ENCODE results near the gene ANAPC15. TPM values are rescaled to one million over a fixed set of nuclear protein-coding genes. Genes with fewer than 3 reads are reported as not detected.

The ANAPC15 gene
- total and polyA plus RNA-seq, 9 of the 15 experiments (the other 6 are each of a cell fraction or from before 2014, with no cell fraction given) = 53.0 to 254 (median 75.7) TPM

DNA sequence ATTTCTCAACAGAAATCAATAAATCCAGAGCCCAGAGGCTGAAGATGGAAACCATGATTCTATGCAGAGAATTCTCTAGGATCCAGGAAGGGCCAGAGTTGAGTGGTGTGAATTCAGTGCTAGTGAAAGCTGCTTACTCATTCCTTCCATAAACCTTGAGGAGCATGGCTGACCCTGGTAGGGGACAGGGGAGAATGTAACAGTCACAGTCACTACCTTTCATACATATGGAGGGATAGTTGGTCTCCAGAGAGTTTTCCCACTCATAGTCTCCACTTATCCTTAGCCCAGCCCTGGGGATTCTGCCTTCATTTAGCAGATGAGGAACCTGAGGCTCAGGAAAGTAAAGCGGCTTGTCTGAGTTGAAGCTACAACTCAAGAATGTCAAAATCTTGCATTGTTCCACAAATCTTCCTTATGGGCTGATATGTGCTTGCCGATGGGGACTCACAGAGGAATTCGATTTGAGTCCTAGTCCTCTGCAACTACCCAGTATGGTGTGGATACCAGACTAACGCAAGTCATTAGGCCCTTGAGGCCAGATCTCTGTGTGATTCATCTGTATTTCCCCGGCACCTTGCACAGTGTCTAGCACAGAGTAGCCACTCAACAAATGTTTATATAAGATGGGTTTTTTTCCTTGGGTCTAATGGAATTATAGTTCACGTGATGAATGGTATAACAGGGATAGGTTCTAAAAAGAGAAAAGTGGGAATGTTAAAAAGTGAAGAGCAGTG lies 3.7 kb upstream of the ANAPC15 start (continued):
- TF ChIP-seq, protein P1, sequence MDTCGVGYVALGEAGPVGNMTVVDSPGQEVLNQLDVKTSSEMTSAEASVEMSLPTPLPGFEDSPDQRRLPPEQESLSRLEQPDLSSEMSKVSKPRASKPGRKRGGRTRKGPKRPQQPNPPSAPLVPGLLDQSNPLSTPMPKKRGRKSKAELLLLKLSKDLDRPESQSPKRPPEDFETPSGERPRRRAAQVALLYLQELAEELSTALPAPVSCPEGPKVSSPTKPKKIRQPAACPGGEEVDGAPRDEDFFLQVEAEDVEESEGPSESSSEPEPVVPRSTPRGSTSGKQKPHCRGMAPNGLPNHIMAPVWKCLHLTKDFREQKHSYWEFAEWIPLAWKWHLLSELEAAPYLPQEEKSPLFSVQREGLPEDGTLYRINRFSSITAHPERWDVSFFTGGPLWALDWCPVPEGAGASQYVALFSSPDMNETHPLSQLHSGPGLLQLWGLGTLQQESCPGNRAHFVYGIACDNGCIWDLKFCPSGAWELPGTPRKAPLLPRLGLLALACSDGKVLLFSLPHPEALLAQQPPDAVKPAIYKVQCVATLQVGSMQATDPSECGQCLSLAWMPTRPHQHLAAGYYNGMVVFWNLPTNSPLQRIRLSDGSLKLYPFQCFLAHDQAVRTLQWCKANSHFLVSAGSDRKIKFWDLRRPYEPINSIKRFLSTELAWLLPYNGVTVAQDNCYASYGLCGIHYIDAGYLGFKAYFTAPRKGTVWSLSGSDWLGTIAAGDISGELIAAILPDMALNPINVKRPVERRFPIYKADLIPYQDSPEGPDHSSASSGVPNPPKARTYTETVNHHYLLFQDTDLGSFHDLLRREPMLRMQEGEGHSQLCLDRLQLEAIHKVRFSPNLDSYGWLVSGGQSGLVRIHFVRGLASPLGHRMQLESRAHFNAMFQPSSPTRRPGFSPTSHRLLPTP (IDR thresholded peaks at IDR 0.05; ENCODE audit: borderline replicate concordance, extremely low read depth, insufficient read length) = no peak
- no peak for TF ChIP-seq STAT5A (IDR thresholded peaks at IDR 0.05; ENCODE audit: borderline replicate concordance, low read length)
- no peak for TF ChIP-seq TBL1XR1 (IDR thresholded peaks at IDR 0.05; ENCODE audit: low read length in 2 of 2)
- TF ChIP-seq, protein P2, sequence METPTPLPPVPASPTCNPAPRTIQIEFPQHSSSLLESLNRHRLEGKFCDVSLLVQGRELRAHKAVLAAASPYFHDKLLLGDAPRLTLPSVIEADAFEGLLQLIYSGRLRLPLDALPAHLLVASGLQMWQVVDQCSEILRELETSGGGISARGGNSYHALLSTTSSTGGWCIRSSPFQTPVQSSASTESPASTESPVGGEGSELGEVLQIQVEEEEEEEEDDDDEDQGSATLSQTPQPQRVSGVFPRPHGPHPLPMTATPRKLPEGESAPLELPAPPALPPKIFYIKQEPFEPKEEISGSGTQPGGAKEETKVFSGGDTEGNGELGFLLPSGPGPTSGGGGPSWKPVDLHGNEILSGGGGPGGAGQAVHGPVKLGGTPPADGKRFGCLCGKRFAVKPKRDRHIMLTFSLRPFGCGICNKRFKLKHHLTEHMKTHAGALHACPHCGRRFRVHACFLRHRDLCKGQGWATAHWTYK (CRISPR knock-in tag; IDR thresholded peaks at IDR 0.05) = no peak
- TF ChIP-seq, protein P3, sequence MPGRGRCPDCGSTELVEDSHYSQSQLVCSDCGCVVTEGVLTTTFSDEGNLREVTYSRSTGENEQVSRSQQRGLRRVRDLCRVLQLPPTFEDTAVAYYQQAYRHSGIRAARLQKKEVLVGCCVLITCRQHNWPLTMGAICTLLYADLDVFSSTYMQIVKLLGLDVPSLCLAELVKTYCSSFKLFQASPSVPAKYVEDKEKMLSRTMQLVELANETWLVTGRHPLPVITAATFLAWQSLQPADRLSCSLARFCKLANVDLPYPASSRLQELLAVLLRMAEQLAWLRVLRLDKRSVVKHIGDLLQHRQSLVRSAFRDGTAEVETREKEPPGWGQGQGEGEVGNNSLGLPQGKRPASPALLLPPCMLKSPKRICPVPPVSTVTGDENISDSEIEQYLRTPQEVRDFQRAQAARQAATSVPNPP (IDR thresholded peaks at IDR 0.05; ENCODE audit: borderline replicate concordance, insufficient read depth, insufficient read length) = no peak
- no peak for TF ChIP-seq MYBL2 (IDR thresholded peaks at IDR 0.05; ENCODE audit: low read depth)
- no peak for TF ChIP-seq MYBL2 (CRISPR knock-in tag; IDR thresholded peaks at IDR 0.05; ENCODE audit: borderline replicate concordance)
- no peak for TF ChIP-seq CREM (IDR thresholded peaks at IDR 0.05; ENCODE audit: low read depth)
- no peak for TF ChIP-seq SMAD3 (CRISPR knock-in tag; conservative IDR thresholded peaks at IDR 0.05)
- TF ChIP-seq, protein P4, sequence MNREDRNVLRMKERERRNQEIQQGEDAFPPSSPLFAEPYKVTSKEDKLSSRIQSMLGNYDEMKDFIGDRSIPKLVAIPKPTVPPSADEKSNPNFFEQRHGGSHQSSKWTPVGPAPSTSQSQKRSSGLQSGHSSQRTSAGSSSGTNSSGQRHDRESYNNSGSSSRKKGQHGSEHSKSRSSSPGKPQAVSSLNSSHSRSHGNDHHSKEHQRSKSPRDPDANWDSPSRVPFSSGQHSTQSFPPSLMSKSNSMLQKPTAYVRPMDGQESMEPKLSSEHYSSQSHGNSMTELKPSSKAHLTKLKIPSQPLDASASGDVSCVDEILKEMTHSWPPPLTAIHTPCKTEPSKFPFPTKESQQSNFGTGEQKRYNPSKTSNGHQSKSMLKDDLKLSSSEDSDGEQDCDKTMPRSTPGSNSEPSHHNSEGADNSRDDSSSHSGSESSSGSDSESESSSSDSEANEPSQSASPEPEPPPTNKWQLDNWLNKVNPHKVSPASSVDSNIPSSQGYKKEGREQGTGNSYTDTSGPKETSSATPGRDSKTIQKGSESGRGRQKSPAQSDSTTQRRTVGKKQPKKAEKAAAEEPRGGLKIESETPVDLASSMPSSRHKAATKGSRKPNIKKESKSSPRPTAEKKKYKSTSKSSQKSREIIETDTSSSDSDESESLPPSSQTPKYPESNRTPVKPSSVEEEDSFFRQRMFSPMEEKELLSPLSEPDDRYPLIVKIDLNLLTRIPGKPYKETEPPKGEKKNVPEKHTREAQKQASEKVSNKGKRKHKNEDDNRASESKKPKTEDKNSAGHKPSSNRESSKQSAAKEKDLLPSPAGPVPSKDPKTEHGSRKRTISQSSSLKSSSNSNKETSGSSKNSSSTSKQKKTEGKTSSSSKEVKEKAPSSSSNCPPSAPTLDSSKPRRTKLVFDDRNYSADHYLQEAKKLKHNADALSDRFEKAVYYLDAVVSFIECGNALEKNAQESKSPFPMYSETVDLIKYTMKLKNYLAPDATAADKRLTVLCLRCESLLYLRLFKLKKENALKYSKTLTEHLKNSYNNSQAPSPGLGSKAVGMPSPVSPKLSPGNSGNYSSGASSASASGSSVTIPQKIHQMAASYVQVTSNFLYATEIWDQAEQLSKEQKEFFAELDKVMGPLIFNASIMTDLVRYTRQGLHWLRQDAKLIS (CRISPR knock-in tag; IDR thresholded peaks at IDR 0.05) = no peak
- TF ChIP-seq, protein P5, sequence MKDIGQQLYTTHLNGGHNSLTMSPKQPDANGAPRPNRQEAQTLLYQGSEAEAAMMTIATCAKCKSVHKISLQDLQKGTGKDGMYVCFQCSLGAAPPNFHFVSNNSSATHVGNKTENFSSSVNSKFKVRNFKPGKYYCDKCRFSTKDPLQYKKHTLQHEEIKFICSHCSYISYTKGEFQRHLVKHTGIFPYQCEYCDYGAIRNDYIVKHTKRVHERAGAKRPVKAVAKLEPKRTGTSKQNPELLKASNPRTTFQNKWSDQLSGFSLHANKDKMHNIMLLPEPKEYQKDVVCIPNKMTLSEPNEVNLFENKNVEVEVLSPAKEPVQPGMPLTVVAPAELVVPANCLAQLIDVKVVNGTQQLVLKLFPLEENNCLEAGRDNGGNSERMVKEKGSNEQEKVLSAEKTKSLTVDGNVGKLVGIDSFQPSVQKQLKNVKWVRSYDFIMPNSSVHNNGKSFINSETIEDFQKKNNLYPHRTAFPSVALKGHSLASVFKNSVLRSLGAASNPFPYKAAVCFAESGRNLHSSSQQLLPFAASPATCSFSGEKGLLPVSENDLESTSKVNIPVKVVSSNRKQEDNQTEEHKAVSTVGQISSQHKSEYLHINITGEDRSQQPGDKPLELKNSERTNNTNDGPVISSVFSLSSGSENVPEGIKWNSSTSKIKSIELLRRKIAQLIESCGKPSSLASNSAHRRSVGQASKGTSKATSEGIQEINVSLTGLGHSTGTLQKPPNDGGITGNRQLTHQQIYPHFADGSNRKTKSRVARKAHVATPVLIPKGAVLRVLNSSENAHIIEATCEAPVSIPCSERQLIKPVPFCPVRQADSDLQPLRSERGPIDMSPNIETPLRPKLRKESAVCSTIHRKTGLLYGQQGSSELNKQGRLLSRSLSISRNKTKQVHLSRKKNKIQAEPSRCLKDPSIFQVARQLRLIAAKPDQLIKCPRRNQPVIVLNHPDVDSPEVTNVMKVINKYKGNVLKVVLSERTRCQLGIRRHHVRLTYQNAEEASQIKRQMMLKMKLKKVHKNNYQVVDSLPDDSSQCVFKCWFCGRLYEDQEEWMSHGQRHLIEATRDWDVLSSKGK (CRISPR knock-in tag; IDR thresholded peaks at IDR 0.05) = no peak
- TF ChIP-seq TCFL5 (CRISPR knock-in tag; conservative IDR thresholded peaks at IDR 0.05) = no peak
- no peak for TF ChIP-seq ZNF77 (CRISPR knock-in tag; IDR thresholded peaks at IDR 0.05)
- TF ChIP-seq SPI1 (IDR thresholded peaks at IDR 0.05; ENCODE audit: borderline replicate concordance, low read depth, low read length) = no peak
